GM12801 (cell line): ENCODE results near the gene MAPK8.

Experiments
- TF ChIP-seq, protein P1 (sequence below): IDR thresholded peaks from one replicate; pipeline ENCODE4 v1.5.1; 2011; ENCODE audit warnings: control low read depth; ENCODE audit not compliant: insufficient read length; ENCODE audit errors: extremely low read depth

MAPK8 gene

DNA sequence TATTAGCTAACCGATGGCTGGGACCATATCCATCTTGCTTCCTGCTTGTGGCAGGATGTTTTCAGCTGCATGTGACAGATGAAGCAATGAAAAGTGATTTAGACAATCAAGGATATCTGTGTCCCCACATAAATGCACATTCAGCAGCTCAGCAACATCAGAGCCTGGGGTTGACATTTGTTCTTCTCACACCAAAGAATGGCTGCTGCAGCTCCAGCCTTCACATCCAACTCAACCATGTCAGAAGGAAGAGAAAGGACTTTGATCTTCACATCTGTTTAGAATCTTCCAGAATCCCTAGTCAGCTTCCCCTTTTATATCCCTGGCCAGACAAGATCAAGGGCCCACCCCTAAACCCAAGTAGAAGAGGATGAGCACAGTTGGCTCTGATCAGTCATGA, 20.1 kb upstream of the MAPK8 start:
- TF ChIP-seq, protein P1, sequence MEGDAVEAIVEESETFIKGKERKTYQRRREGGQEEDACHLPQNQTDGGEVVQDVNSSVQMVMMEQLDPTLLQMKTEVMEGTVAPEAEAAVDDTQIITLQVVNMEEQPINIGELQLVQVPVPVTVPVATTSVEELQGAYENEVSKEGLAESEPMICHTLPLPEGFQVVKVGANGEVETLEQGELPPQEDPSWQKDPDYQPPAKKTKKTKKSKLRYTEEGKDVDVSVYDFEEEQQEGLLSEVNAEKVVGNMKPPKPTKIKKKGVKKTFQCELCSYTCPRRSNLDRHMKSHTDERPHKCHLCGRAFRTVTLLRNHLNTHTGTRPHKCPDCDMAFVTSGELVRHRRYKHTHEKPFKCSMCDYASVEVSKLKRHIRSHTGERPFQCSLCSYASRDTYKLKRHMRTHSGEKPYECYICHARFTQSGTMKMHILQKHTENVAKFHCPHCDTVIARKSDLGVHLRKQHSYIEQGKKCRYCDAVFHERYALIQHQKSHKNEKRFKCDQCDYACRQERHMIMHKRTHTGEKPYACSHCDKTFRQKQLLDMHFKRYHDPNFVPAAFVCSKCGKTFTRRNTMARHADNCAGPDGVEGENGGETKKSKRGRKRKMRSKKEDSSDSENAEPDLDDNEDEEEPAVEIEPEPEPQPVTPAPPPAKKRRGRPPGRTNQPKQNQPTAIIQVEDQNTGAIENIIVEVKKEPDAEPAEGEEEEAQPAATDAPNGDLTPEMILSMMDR: no peak

DNA sequence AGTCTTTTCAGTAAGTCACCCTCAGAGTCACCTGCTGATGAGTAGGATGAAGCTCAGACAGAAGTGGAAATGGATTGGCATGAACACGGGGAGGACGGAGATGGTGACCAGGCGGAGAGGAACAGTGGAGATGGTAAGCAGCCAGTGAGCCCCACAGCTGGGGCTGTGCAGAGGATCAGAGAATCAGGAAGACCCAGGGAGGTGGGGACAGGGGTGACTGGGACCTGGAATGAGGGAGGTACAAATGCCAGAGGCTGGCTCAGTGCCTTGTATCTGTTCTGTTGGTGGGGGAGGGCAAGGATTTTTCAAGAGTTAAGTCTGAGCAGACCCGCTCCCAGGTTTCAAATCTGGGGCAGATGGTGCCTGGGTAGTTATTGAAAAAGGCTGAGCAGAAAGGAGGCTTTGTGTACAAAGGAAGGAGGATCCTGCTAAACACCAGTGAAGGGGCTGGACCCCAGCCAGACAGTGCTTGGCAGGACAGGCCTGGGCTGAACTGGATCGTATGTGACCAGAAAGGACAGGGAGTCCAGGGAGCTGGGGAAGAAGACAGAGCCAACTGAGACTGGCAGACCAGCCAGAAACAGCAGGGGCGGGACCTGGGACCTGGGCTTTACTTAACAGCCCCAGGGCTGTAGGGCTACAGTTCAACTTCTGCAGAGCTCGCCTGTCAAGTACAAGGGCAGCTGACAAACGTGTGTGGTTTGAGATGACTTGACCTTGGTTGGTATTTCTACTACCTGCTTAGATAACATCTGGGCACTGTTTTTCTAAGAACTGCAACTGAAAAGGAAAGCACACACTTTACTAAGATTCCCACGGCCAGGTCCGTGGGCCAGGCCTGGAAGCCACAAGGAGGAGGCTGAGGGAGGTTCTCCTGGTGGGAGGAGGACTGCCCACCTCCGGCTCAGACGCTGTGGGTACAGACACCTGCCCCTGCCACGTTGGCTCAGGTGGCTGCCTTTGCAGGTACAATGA, 18.8 kb upstream of the MAPK8 start:
- TF ChIP-seq, protein P1: no peak

DNA sequence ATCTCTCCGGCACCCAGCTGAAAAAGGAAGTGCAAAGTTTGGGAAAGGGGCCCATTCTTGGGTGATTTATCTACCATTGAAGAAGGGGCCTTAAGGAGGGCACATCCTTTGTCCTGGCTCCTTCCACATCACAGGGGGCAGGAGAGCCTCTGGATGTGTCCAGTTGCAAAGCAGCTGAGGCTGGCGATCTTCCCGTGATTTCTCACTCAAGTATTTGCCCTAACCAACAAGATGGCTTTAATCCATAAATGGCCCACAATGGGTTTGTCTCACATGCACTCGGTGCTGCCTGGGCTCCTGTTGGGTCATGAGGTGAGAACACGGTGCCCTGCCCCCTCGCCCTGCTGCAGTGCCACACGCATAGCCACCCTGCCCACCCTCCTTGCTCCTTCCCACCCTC, 17.8 kb upstream of the MAPK8 start:
- TF ChIP-seq, protein P1: no peak

DNA sequence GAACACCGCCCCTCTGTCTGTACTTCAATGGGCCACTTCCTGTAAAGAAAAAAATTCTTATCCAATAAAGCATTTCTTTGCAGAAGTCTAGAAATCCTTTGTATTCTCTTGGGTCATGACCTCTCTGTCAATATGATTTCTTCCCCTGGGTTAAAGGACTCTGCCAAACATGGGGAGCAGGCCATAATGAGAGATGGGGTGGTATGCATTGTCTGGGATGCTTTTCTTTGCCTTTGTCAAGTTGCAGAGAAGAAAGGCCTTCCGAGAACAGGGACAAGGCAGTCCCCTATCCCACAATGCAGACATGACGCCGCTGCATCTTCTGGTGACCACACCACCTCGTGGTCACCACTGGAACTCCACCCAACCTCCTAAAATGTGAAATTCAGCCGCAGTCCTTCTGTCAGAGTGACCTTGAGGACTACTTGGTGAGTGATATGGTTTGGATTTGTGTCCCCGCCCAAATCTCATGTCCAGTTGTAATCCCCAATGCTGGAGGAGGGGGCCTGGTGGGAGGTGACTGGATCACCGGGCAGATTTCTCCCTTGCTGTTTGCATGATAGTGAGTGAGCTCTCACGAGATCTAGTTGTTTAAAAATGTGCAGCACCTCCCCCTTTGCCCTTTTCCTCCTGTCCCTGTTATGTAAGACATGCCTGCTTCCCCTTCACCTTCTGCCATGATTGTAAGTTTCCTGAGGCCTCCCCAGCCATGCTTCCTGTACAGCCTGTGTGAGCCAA, 16.8 kb upstream of the MAPK8 start:
- TF ChIP-seq, protein P1: peak; percentile 74

DNA sequence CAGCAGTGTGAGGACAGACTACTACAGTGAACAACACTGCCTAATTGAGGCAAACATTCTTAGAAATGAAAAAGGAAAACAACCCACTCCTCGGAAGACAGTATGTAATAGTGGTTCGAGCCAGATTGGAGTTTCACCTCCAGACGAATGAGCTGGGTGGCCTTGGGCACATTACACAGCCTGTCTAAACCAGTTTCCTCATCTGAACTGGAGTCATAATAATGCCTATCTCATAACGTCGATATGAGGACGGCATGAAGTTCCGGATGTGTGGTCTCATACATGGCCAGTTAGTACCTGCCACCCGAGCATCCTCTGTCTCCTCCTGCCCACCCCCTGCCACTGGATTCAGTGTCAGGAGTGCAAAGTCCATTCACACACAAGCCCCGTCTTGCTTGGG, 16.2 kb upstream of the MAPK8 start:
- TF ChIP-seq, protein P1: no peak

DNA sequence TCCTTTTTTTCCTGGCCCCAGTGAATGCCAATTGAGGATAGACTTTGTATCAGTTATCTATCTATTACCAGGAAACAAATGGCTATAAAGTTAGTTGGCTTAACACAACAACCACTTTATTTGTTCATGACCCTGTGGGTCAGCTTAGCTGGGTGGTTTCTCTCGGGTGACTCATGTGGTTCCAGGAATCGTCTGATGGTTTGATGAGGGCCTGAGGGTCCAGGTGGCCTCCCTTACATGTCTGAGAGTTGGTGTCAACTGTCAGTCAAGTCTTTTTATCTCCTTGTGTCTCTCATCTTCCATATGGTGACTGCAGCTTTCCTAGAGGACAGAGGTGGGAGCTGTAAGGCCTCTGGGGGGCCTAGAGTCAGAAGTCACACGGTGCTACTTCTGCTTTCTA, 15.3 kb upstream of the MAPK8 start:
- TF ChIP-seq, protein P1: no peak

DNA sequence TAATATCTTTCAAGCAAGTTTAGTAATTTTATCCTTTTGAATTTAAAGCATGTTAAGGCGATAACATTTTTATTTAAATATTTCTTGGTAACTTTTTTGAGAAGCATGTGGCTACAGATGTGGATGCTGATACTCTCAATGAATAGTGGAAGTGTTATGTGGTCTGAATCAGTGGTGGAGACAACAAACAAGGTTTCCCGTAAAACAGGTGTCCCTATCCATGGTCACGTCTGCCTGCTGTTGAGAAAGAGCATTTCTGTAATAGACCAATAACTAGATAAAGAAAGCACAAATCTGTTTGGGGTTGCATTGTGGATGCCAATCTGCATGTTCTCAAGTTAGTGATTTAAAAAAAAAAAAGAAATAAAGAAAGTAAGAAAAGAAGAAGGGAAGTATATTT, 13.9 kb upstream of the MAPK8 start:
- TF ChIP-seq, protein P1: no peak
